Mucosa of stomach (tissue), 1 donor: ENCODE measurements around the gene DMPK.
"Not testable (repeated sequence)": the region's sequence is repeated elsewhere in the genome, so short reads cannot be mapped to it uniquely, and the experiment has no call there.

Experiments used
- H3K27me3 ChIP-seq: one replicate; pipeline ENCODE4 v1.7.0; 2013; ENCODE audit warnings: mild to moderate bottlenecking, low read length; ENCODE audit not compliant: control insufficient read depth, insufficient read depth
- H3K36me3 ChIP-seq: one replicate; pipeline ENCODE4 v1.7.0; 2013; ENCODE audit warnings: low read length; ENCODE audit not compliant: control insufficient read depth, insufficient read depth
- H3K4me1 ChIP-seq: one replicate; pipeline ENCODE4 v1.7.0; 2013; ENCODE audit warnings: mild to moderate bottlenecking, low read length; ENCODE audit not compliant: control insufficient read depth, insufficient read depth
- H3K4me3 ChIP-seq: one replicate; pipeline ENCODE4 v1.7.0; 2013; ENCODE audit warnings: low read length
- H3K9ac ChIP-seq: one replicate; pipeline ENCODE4 v1.7.0; 2013; ENCODE audit warnings: mild to moderate bottlenecking, low read length, moderate library complexity
- H3K9me3 ChIP-seq: one replicate; pipeline ENCODE4 v1.7.0; 2013; ENCODE audit warnings: mild to moderate bottlenecking, low read length, moderate library complexity; ENCODE audit not compliant: control insufficient read depth
- donor health status: Pancreatic carcinoma.

Gene DMPK

GRCh38 chr19:45809643-45810159 is 27.4 kb upstream of the DMPK start:
- no peaks in the 10 kb centered on the region for H3K27me3 ChIP-seq
- H3K4me3 ChIP-seq = no peak overlapping the region
- no peak overlapping the region for H3K9ac ChIP-seq
- no peaks in the 10 kb centered on the region for H3K9me3 ChIP-seq
- no peaks in the 10 kb centered on the region for H3K36me3 ChIP-seq
- no peaks in the 10 kb centered on the region for H3K4me1 ChIP-seq

GRCh38 chr19:45805719-45806118 is 23.4 kb upstream of the DMPK start:
- no peak overlapping the region for H3K9ac ChIP-seq
- H3K9me3 ChIP-seq = no peaks in the 10 kb centered on the region
- no peak overlapping the region for H3K4me3 ChIP-seq
- H3K27me3 ChIP-seq = peaks cover 4% of the 10 kb centered on the region
- H3K4me1 ChIP-seq = no peaks in the 10 kb centered on the region
- H3K36me3 ChIP-seq = no peaks in the 10 kb centered on the region

GRCh38 chr19:45804959-45805230 is 22.6 kb upstream of the DMPK start:
- Histone ChIP-seq H3K4me3 (no peak overlapping the region), H3K27me3 (peaks cover 4% of the 10 kb centered on the region), H3K9me3 (no peaks in the 10 kb centered on the region), H3K36me3 (no peaks in the 10 kb centered on the region), H3K9ac (no peak overlapping the region), H3K4me1 (no peaks in the 10 kb centered on the region)

GRCh38 chr19:45804140-45804958 is 22.1 kb upstream of the DMPK start:
- Histone ChIP-seq H3K4me3 (no peak overlapping the region), H3K9ac (no peak overlapping the region), H3K27me3 (peaks cover 4% of the 10 kb centered on the region), H3K36me3 (no peaks in the 10 kb centered on the region), H3K9me3 (no peaks in the 10 kb centered on the region), H3K4me1 (no peaks in the 10 kb centered on the region)

GRCh38 chr19:45801603-45802175 is 19.4 kb upstream of the DMPK start:
- H3K9me3 ChIP-seq = no peaks in the 10 kb centered on the region
- peaks cover 4% of the 10 kb centered on the region for H3K27me3 ChIP-seq
- no peak overlapping the region for H3K9ac ChIP-seq
- H3K4me1 ChIP-seq = no peaks in the 10 kb centered on the region
- H3K4me3 ChIP-seq = no peak overlapping the region
- H3K36me3 ChIP-seq = no peaks in the 10 kb centered on the region

- Histone ChIP-seq H3K4me3 (no peak overlapping the region), H3K27me3 (peaks cover 4% of the 10 kb centered on the region), H3K9me3 (no peaks in the 10 kb centered on the region), H3K36me3 (no peaks in the 10 kb centered on the region), H3K4me1 (no peaks in the 10 kb centered on the region), H3K9ac (no peak overlapping the region)
Observed at GRCh38 chr19:45800070-45800553, 17.8 kb upstream of the DMPK start.

- not testable (repeated sequence) for H3K9me3 ChIP-seq, H3K4me3 ChIP-seq, H3K27me3 ChIP-seq, H3K4me1 ChIP-seq, H3K36me3 ChIP-seq, H3K9ac ChIP-seq
Observed at GRCh38 chr19:45799541-45799940, 17.3 kb upstream of the DMPK start.

- Histone ChIP-seq H3K4me1 (no peaks in the 10 kb centered on the region), H3K27me3 (peaks cover 4% of the 10 kb centered on the region), H3K9ac (no peak overlapping the region), H3K9me3 (no peaks in the 10 kb centered on the region), H3K4me3 (no peak overlapping the region), H3K36me3 (no peaks in the 10 kb centered on the region)
Observed at GRCh38 chr19:45798995-45799517, 16.8 kb upstream of the DMPK start.

GRCh38 chr19:45794627-45795026 is 12.3 kb upstream of the DMPK start:
- peaks cover 12% of the 10 kb centered on the region for H3K4me1 ChIP-seq
- H3K9ac ChIP-seq = no peak overlapping the region
- no peaks in the 10 kb centered on the region for H3K36me3 ChIP-seq
- no peaks in the 10 kb centered on the region for H3K27me3 ChIP-seq
- no peak overlapping the region for H3K4me3 ChIP-seq
- no peaks in the 10 kb centered on the region for H3K9me3 ChIP-seq

- Histone ChIP-seq H3K9ac (no peak overlapping the region), H3K36me3 (no peaks in the 10 kb centered on the region), H3K4me1 (peaks cover 12% of the 10 kb centered on the region), H3K4me3 (no peak overlapping the region), H3K9me3 (no peaks in the 10 kb centered on the region), H3K27me3 (no peaks in the 10 kb centered on the region)
Observed at GRCh38 chr19:45793876-45794275, 11.6 kb upstream of the DMPK start.

- H3K4me3 ChIP-seq = no peak overlapping the region
Observed at GRCh38 chr19:45793178-45793564, 10.9 kb upstream of the DMPK start.

GRCh38 chr19:45792470-45793177 is 10.3 kb upstream of the DMPK start, which contains the start of gene DMWD:
DMWD (minus strand) TSS chr19:45792845; CDS start chr19:45792756, 89 bp downstream.
- no peaks in the 10 kb centered on the region for H3K36me3 ChIP-seq
- H3K9ac ChIP-seq = peak within 1 kb of the TSS; percentile 16
- H3K27me3 ChIP-seq = no peaks in the 10 kb centered on the region
- H3K9me3 ChIP-seq = no peaks in the 10 kb centered on the region
- H3K4me3 ChIP-seq = peak within 1 kb of the TSS; percentile 11
- H3K4me1 ChIP-seq = peaks cover 12% of the 10 kb centered on the region

More at GRCh38 chr19:45793178-45793564, 10.9 kb upstream of the DMPK start:
- Histone ChIP-seq H3K27me3 (no peaks in the 10 kb centered on the region), H3K9me3 (no peaks in the 10 kb centered on the region), H3K9ac (no peak overlapping the region), H3K36me3 (no peaks in the 10 kb centered on the region), H3K4me1 (peaks cover 12% of the 10 kb centered on the region)
